ACC112 (cell line): ENCODE results near the gene BFSP1.

Experiments used
- H2AFZ ChIP-seq: fragments of 200-600 bp; sonication (generic); one replicate; pipeline ENCODE4 v1.6.0; 2017; ENCODE audit warnings: antibody characterized with exemption, low read length; ENCODE audit not compliant: unreplicated experiment
- H3K27ac ChIP-seq: fragments of 200-600 bp; sonication (generic); 2 replicates; pipeline ENCODE4 v1.5.1; 2014; ENCODE audit warnings: low read depth, mild to moderate bottlenecking, antibody characterized with exemption, low read length, moderate library complexity
- H3K27me3 ChIP-seq: fragments of 200-600 bp; sonication (generic); 2 replicates; pipeline ENCODE4 v1.6.1; 2014; ENCODE audit warnings: mild to moderate bottlenecking, antibody characterized with exemption, low read length, moderate library complexity, mixed read lengths; ENCODE audit not compliant: insufficient read depth
- H3K36me3 ChIP-seq: fragments of 200-600 bp; sonication (generic); 2 replicates; pipeline ENCODE4 v1.6.1; 2016; ENCODE audit warnings: mild to moderate bottlenecking, antibody characterized with exemption, low read length, moderate library complexity, mixed read lengths; ENCODE audit not compliant: insufficient read depth
- H3K4me1 ChIP-seq: fragments of 200-600 bp; sonication (generic); one replicate; pipeline ENCODE4 v1.6.1; 2016; ENCODE audit warnings: low read length, mixed read lengths; ENCODE audit not compliant: insufficient read depth, unreplicated experiment, control insufficient read depth
- H3K4me3 ChIP-seq: fragments of 200-600 bp; sonication (generic); 2 replicates; pipeline ENCODE4 v1.5.1; 2014; ENCODE audit warnings: mild to moderate bottlenecking, low read depth, low read length
- H3K79me2 ChIP-seq: fragments of 200-600 bp; sonication (generic); one replicate; pipeline ENCODE4 v1.6.0; 2016; ENCODE audit warnings: low read length; ENCODE audit not compliant: control insufficient read depth, unreplicated experiment, insufficient read depth

The BFSP1 gene

DNA sequence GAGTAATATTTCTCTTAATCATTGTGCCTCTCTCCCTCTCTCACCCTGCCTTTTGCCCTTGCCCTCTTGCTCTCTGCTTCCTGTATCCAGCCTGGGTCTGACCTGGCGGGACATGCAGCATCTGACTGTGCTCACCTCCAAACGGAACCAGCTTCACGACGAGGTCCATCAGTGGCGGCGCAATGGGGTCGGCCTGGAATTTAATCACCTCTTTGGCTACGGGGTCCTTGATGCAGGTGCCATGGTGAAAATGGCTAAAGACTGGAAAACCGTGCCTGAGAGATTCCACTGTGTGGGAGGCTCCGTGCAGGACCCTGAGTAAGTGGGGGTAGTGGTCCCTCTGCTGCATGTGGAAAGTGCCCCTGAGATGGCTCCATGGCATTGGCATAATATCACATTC lies 65.9 kb downstream of the BFSP1 start:
- Histone ChIP-seq H3K36me3 (no peaks in the 10 kb centered on the region), H3K4me3 (no peak overlapping the region), H3K27me3 (peaks cover 27% of the 10 kb centered on the region; the same call in 1 of the 2 replicates)

GRCh38 chr20:17463711-17464110 lies 67.5 kb downstream of the BFSP1 start:
- Histone ChIP-seq H3K79me2 (no peaks in the 10 kb centered on the region), H3K27me3 (peaks cover 27% of the 10 kb centered on the region; the same call in 1 of the 2 replicates), H3K4me3 (no peak overlapping the region), H3K27ac (no peak overlapping the region), H2AFZ (no peak overlapping the region), H3K36me3 (no peaks in the 10 kb centered on the region), H3K4me1 (no peaks in the 10 kb centered on the region)

More for the DNA sequence above, 65.9 kb downstream of the BFSP1 start:
- H3K79me2 ChIP-seq, result no peaks in the 10 kb centered on the region
- H3K4me1 ChIP-seq, result no peaks in the 10 kb centered on the region
- no peak overlapping the region for H3K27ac ChIP-seq
- no peak overlapping the region for H2AFZ ChIP-seq

DNA sequence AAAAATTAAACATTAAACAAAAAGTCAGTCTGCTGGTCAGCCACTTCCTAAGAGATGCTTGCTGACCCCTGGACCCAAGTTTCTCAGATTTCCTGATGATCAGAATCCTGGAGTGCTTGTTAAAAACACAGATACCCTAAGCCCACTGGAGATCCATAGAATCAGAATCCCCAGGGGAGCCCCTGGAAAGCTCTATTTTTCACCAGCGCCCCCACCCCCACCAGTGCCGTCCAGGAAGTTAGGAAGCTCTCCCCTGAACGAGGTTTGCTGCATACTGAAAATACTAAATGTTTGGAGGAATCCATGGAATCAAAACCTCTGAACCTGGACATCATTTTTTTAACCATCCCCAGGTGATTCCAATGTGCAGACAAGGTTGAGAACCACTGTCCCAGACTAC lies 69.2 kb downstream of the BFSP1 start:
- Histone ChIP-seq H3K27ac (no peak overlapping the region), H2AFZ (no peak overlapping the region), H3K79me2 (no peaks in the 10 kb centered on the region), H3K4me3 (no peak overlapping the region), H3K36me3 (no peaks in the 10 kb centered on the region), H3K27me3 (peaks cover 38% of the 10 kb centered on the region), H3K4me1 (no peaks in the 10 kb centered on the region)

DNA sequence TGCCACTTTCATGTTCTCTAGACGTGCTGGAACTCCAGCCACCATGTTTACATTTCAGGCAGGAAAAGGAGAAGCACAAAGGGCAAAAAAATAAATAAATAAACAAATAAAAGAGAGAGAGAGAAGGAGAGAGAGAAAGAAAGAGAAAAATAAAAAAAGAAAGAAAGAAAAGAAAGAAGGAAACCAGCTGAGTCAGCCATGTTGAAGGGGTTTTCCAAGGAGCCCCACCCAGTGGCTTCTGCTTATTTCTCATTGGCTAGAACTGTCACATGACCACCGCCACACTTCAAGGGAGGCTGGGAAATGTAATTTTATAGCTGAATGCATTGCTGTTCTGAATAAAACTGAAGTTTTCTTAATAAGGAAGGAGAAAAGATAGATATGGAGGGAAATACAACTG lies 71.1 kb downstream of the BFSP1 start:
- Histone ChIP-seq H3K79me2 (no peaks in the 10 kb centered on the region), H2AFZ (no peak overlapping the region), H3K27me3 (peaks cover 51% of the 10 kb centered on the region), H3K36me3 (no peaks in the 10 kb centered on the region), H3K4me3 (no peak overlapping the region), H3K27ac (no peak overlapping the region), H3K4me1 (no peaks in the 10 kb centered on the region)

DNA sequence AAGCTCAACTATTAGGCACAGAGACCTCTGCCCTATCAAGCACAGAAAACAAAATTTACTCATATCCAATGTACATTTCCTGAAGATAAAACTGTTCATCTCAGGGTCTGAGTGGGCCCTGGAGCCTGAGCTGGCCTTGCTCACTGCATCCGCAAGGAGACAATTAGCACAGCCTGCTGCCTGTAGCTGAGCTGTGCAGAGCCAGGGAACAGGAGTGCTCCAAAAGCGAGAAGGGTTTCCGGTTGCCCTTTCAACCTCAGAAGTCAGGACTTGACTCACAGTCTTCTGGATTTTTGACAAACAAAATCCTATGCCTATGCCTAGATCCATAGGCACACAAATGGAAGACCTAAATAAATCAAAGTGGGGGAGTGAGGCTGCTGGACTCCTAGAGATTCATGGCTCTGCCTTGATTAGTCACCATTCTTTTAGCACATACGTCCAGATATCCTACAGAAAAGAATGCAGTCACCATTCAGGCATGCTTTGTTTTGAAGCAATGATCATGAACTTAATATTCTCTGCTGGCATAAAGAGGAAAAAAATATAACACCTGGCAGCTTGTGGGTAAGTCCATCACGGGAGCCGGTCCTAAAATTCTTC lies 73.5 kb downstream of the BFSP1 start:
- Histone ChIP-seq H3K27me3 (peaks cover 61% of the 10 kb centered on the region), H2AFZ (no peak overlapping the region), H3K79me2 (no peaks in the 10 kb centered on the region), H3K27ac (no peak overlapping the region), H3K36me3 (no peaks in the 10 kb centered on the region), H3K4me1 (no peaks in the 10 kb centered on the region), H3K4me3 (no peak overlapping the region)

GRCh38 chr20:17457079-17457478 lies 74.1 kb downstream of the BFSP1 start:
- no peak overlapping the region for H2AFZ ChIP-seq
- H3K27me3 ChIP-seq, result peaks cover 62% of the 10 kb centered on the region
- no peak overlapping the region for H3K4me3 ChIP-seq
- H3K4me1 ChIP-seq, result no peaks in the 10 kb centered on the region
- H3K36me3 ChIP-seq, result no peaks in the 10 kb centered on the region
- no peaks in the 10 kb centered on the region for H3K79me2 ChIP-seq
- H3K27ac ChIP-seq, result no peak overlapping the region

DNA sequence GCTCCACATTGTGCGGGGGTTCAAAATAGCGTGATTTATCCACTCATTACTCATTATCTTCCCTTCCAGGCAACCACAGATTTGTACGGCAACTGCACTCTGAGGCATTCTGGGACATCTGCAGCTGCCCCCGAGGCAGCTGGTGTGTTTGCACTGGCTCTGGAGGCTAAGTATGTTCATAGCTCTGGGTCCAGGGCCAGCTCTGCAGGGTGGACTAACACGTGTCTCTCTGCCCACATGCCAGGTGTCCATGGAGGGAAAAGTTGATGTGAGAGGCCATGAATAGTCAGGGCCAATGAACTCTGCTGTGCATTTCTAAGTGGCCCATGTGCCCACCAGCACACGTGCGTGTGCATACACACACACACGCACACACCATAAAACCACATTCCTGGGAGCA lies 74.9 kb downstream of the BFSP1 start:
- H3K27me3 ChIP-seq, result peaks cover 55% of the 10 kb centered on the region
- H2AFZ ChIP-seq, result no peak overlapping the region
- no peak overlapping the region for H3K27ac ChIP-seq
- no peaks in the 10 kb centered on the region for H3K4me1 ChIP-seq
- H3K36me3 ChIP-seq, result no peaks in the 10 kb centered on the region
- H3K79me2 ChIP-seq, result no peaks in the 10 kb centered on the region
- no peak overlapping the region for H3K4me3 ChIP-seq

GRCh38 chr20:17453592-17453991 lies 77.6 kb downstream of the BFSP1 start:
- H3K79me2 ChIP-seq, result no peaks in the 10 kb centered on the region
- H3K4me3 ChIP-seq, result no peak overlapping the region
- H3K36me3 ChIP-seq, result no peaks in the 10 kb centered on the region
- peaks cover 66% of the 10 kb centered on the region for H3K27me3 ChIP-seq
- no peak overlapping the region for H2AFZ ChIP-seq
- H3K27ac ChIP-seq, result no peak overlapping the region
- no peaks in the 10 kb centered on the region for H3K4me1 ChIP-seq

- no peak overlapping the region for H2AFZ ChIP-seq
- H3K4me1 ChIP-seq, result no peaks in the 10 kb centered on the region
- H3K4me3 ChIP-seq, result no peak overlapping the region
- H3K27ac ChIP-seq, result no peak overlapping the region
- peaks cover 69% of the 10 kb centered on the region for H3K27me3 ChIP-seq
- no peaks in the 10 kb centered on the region for H3K36me3 ChIP-seq
- H3K79me2 ChIP-seq, result no peaks in the 10 kb centered on the region
These were observed 78.7 kb downstream of the BFSP1 start for GRCh38 chr20:17452441-17452840.

DNA sequence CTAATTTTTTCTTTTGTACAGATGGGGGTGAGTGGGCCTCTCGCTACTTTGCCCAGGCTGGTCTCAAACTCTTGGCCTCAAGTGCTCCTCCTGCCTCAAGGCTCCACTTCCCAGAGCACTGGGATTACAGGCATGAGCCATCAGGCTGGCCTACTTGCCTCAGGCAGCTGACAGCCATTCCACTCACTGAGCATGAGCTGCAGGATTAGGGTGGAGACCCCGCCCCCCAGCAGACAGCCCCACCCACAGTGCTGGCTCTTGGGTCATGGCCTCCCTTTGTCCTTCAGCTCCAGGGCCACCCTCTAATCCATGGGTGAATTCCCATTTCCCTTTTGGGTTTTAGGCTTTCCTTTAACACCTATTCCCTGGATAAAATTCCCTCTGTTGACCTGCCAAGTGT lies 82.1 kb downstream of the BFSP1 start:
- no peak overlapping the region for H3K4me3 ChIP-seq
- no peaks in the 10 kb centered on the region for H3K36me3 ChIP-seq

DNA sequence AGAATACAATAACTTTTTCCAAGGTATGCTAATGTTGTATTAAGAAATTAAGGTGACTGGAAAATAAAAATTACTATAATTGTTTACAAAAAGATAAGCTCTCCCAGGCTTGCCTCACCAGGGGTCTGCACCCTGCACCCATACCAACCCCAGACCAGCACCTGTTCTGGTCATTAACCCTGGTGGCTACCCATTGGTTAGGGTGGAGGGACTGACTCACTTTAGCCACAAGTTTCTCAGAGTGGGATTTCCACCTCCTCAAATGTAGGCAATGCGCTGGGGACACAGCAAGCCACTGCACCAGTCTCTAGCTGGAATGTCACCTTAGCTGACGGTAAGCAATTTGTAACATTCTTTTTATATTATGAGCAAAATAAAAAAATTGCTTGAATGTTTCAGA lies 83.1 kb downstream of the BFSP1 start:
- Histone ChIP-seq H3K27me3 (peaks cover 68% of the 10 kb centered on the region), H2AFZ (no peak overlapping the region), H3K27ac (no peak overlapping the region), H3K79me2 (no peaks in the 10 kb centered on the region), H3K4me1 (no peaks in the 10 kb centered on the region), H3K4me3 (no peak overlapping the region), H3K36me3 (no peaks in the 10 kb centered on the region)

More for the DNA sequence above, 82.1 kb downstream of the BFSP1 start:
- H3K27me3 ChIP-seq, result peaks cover 67% of the 10 kb centered on the region
- H3K4me1 ChIP-seq, result no peaks in the 10 kb centered on the region
- H3K79me2 ChIP-seq, result no peaks in the 10 kb centered on the region
- no peak overlapping the region for H3K27ac ChIP-seq
- H2AFZ ChIP-seq, result no peak overlapping the region
